GM21515 (cell line): ENCODE data around the gene IMPDH2.
"Not testable (repeated sequence)": the region's sequence is repeated elsewhere in the genome, so short reads cannot be mapped to it uniquely, and the experiment has no call there.

Experiments
- ATAC-seq: cut with Tn5 transposase; IDR thresholded peaks from one replicate; pipeline ENCODE4 v1.9.1; 2021; ENCODE audit not compliant: unreplicated experiment

Gene IMPDH2

DNA sequence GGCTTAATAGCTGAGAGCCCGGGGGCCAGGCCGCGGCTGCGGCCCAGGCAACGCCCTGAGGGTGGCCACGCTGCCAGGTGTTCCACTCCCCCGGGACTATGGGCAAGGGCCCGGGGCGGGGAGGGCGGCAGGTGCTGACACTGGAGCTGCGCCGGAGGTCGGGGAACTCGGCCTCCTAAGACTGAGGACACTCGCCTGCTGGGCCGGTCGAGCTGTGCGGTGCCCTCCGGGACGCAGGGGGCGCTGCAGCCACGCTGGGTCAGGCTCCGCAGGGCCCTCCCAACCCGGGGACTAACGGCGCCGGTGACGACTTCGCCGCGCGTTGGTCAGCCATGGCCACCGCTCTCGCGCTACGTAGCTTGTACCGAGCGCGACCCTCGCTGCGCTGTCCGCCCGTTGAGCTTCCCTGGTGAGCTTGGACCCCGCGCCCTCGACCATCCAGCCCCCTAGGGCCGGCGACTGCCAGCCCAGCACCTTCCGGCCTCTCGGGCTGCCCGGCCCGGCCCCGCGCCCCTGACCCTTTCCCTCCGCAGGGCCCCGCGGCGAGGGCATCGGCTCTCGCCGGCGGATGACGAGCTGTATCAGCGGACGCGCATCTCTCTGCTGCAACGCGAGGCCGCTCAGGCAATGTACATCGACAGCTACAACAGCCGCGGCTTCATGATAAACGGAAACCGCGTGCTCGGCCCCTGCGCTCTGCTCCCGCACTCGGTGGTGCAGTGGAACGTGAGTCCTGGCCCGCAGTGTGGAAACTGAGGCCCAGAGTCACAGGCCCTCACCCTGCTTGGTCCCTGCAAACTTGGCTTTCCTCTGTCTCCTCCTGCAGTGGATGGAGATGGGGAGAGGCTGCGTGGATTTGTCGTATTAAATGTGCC is 7.1 kb downstream of the IMPDH2 start, which contains the start of gene NDUFAF3:
TSS of gene NDUFAF3 (plus strand) at position 309 of the 875 bp plus-strand sequence. CDS start at position 333, 24 bp downstream.
- ATAC-seq = peak; percentile 49

DNA sequence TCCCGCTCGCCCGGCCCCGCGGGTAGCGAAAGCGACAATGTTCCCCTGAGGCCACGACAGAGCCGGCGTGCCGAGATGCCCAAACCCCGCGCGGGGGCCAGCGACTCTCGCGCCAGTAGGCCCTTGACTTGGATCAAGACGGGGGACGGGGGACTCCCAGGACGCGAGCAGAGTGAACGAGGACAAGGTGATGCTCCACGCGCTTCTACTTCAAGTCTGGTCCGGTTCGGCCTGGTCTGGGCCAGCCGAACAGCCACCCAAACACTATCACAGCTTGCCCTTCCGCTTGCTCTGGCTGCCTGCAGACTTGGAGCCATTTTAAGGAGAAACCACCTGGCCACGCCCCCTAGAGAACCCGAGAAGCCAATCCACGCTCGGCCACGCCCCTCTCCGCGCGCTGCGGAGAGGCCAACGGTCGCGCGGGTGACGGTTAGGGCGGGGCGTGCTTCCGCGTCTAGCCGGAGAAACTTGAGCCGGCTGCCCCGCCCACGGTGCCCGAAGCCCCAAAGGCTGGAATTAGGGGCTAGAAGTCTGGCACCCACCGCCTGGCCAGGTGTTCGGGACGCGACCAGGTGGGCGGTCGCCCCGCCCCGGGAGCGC is 7.9 kb downstream of the IMPDH2 start:
- ATAC-seq = peak; percentile 51

DNA sequence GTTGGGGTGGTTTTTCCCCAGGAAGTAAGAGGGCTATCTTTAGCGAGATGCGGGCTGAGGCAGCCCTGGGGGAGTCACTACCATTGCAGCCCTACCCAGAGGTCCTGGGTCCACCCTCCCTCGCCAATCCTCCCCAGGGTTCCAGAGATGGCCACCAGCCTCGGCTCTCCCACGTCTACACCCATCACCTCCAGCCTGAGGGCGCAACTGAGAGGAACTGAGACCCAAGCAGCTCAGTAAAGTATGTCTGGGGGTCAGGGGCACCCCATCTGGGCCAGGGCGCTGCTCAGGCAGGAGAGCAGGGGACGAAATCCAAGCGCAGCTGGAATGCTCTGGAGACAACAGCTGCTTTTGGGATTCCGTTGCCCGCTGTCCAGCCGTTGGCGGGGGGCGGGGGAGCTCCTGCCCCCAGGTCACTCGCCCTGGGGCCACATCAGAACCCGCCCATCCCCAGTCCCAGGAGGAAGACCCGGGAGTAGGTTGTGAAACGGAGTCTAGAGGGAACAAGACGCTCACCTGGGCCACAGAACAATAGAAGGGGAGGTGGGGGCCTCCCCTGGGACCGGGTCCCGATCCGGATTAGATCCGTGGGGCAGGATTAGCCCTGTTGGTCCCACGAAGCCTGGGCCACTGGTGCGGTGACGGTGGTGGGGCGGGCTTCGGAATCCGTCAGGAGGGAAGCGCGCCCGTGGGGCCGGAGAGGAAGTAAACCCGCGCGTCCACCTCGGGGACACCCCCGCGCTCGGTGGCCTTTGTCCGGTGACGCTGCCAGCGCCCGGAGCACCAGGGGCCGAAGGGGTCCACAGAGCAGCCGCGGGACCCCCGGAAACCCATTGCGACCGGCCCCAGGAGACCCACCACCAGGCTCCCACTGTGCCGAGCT is 8.6 kb downstream of the IMPDH2 start:
- ATAC-seq = peak; percentile 7

DNA sequence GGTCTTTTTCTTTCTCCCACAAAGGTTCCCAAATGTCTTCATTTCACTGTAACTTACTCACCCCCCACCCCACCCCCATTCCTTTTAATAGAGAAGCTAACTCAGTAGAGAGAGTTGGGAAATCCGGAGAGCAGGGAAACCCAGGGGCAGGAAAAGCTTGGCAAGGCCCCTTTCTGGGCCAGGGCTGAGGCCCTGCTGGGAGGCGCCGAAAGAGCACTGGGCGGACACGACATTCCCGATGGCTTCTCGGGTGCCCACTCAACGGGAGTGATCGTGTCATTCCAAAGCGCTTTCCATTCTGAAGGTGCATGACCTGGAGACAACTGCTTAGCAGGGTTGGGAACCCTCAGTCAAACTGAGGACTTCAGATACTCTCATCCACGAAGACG is 9.3 kb downstream of the IMPDH2 start:
- ATAC-seq = no peak

DNA sequence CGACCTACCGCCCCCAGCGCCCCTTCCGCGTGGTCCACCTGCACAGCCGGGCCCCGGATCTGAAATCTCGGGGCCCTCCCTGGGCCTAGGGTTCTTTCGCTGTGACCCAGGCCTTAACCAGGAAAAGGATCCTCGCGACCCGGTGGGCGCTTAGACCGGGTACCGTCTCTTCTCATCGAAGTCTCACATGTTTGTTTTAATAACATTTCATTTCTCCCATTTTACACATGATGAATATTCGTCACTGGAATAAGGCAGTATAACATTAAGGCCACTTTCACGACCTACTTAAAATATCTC is 10.5 kb downstream of the IMPDH2 start:
- no peak for ATAC-seq

DNA sequence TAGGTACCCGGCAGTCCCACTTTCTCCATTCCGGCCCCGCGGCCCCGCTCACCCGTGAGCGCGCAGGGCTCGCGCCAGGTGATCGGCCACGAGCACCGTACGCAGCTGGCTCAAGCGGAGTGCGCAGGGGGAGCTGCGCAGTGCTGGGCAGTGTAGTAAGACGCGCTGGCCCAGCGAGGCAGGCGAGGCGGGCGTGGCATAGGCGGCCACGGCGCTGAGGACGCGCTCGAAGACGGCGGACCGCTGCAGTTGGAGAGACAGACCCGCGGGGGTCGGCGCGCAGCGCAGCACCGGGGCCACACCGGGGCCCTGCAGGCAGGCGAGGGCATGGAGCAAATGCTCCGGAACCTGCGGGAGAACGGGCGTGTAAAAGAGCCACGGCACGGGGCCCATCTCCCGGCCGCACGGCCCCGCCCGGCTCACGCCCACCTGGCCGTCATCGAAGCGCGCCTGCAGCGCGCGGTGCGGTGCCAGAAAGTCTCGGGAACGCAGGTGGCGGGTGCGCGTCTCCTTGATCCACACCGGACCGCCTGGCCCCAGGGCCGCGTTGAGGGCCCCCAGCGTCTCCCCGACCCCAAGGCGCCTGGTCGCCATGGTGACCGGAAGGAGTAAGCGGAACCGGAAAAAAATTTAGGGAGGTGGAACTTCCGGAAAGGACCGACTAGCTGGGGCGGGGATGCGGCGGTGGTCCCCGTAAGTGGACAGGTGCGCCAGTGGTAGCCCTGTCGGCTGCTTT is 11.1 kb downstream of the IMPDH2 start, which contains the start of gene DALRD3:
TSS of gene DALRD3 (minus strand) at position 610 of the 736 bp plus-strand sequence. CDS start at position 594, 16 bp downstream.
- ATAC-seq = no peak

DNA sequence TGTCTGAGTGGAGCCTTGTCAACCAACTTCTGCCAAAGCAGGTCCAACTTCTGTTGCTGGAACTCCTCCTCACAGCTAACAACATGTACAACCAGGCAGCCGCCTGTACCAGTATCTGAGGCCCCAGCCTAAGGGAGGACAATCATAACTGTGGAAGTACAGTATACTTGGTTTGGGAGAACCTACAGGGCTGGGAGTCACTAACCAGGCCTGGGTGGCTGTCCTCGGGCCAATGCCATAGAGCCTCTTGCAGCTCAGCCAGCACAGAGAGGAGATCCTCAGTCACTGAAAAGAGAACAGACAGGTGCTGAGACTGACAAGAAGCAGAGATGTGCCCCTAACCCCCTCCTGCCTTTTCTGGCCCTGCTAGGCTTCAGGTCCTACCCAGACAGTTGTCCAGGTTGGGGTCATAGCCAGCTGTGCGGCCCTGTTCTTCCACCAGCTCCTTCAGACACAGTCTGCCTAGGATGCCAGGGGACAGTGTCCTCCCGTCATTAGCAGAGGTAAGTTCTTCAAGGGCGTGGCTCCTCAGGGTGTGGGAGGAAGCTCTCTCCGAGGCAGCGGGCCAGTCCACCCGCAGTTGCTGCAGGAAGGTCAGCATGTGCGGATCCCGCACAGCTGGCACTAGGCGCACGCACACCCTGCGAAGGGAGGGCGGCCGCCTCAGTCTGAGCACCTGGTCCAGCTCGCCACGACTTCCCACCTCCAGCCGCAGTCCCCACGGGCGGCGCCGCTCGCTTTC is 11.8 kb downstream of the IMPDH2 start:
- no peak for ATAC-seq

DNA sequence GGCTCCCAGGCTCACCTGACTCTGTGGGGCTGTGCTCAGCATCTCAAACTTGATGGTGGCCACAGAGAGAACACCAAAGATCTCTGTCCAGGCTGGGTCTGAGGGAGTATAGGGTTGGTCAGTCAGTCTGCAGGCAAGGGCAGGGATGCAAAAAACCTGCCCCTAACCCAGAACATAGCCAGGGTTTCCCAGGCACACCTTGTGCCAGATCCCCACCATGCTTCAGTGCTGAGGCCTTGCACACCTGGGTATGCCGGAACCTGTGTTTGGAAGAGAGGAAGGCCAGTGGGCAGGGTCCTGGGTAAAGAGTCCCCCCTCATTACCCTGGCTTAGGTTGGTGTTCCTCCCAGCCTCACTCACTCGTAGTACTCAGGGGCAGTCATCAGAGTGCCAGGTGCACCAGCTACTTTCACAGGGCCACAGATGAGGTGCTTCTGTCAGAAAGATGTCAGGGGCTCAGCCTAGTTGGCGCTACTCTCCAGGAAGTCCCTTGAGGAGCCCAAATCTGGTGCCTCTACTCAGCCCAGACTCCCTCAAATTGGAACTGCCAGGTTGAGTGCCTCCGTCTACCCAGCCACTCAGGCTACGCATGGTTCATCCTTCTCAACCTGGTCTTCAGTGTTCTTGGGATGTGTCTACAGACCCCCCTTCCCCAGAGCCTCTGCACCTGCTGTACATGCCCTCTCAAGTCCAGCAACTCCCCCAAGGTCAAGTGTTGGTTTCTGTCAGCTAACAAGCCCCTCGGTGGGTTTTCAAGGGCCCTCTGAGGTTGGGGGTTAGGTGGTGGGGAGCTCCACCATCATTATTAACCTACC is 12.6 kb downstream of the IMPDH2 start:
- no peak for ATAC-seq

DNA sequence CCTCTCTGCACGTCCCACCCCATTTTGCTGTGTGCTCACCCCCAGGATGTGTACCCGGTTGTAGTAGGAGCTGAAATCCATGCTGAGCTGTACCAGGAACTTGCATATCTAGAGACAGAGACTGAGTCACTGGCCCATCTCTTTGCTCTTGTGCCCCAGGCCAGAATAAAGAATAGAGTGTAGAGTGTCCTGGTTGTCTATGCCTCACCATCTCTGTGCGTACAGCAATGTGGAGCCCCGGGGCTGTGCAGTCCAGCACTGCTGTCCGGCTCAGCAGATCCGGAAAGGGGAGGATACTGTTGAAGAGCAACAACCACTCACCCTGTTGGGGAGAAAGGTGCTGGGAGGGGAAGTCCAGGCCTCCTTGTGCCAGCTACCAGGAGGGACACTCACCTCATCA is 13.4 kb downstream of the IMPDH2 start:
- no peak for ATAC-seq

DNA sequence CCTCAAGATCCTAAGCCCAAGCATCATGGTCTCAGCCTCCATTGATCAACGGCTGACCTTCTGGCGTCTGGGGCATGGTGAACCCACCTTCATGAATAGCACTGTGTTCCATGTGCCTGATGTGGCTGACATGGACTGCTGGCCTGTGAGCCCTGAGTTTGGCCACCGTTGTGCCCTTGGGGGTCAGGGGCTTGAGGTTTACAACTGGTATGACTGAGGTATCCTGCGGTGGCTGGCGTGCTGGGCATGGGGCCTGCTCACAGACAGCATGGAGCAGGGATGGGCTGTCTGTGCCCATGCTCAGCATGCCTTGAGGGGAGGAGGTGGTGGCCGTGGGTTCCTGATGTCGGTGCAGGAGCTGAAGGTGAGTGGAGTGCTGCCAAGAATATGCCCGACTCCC is 14.1 kb downstream of the IMPDH2 start:
- ATAC-seq = no peak

DNA sequence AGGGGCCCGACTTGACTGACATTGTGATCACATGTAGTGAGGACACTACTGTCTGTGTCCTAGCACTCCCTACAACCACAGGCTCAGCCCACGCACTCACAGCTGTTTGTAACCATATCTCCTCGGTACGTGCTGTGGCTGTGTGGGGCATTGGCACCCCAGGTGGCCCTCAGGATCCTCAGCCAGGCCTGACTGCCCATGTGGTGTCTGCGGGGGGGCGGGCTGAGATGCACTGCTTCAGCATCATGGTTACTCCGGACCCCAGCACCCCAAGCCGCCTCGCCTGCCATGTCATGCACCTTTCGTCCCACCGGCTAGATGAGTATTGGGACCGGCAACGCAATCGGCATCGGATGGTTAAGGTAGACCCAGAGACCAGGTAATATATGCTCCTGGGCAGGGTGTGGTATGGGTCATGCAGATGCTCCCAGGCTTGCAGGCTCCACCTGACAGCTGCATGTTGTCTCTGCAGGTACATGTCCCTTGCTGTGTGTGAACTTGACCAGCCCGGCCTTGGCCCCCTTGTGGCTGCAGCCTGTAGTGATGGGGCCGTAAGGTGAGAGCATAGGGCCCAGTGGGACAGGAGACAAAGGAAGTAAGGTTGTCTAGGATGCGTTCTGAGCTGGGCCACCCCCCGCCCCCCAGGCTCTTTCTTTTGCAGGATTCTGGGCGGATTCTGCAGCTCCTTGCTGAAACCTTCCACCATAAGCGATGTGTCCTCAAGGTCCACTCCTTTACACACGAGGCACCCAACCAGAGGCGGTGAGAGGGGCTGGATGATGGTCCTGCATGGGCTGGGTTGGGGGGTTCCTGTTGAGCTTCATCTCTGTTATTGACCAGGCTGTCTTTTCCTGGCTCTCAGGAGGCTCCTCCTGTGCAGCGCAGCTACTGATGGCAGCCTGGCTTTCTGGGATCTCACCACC is 15.2 kb downstream of the IMPDH2 start:
- ATAC-seq = no peak

DNA sequence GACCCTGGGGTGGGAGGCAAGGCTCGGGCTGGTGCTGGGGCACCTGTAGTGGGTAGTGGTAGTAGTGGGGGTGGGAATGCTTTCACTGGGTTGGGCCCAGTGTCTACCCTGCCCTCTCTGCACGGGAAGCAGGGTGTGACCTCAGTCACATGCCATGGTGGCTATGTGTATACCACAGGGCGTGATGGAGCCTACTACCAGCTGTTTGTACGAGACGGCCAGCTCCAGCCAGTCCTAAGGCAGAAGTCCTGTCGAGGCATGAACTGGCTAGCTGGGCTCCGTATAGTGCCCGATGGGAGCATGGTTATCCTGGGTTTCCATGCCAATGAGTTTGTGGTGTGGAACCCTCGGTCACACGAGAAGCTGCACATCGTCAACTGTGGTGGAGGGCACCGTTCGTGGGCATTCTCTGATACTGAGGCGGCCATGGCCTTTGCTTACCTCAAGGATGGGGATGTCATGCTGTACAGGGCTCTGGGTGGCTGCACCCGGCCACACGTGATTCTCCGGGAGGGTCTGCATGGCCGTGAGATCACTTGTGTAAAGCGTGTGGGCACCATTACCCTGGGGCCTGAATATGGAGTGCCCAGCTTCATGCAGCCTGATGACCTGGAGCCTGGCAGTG is 16.0 kb downstream of the IMPDH2 start:
- no peak for ATAC-seq

DNA sequence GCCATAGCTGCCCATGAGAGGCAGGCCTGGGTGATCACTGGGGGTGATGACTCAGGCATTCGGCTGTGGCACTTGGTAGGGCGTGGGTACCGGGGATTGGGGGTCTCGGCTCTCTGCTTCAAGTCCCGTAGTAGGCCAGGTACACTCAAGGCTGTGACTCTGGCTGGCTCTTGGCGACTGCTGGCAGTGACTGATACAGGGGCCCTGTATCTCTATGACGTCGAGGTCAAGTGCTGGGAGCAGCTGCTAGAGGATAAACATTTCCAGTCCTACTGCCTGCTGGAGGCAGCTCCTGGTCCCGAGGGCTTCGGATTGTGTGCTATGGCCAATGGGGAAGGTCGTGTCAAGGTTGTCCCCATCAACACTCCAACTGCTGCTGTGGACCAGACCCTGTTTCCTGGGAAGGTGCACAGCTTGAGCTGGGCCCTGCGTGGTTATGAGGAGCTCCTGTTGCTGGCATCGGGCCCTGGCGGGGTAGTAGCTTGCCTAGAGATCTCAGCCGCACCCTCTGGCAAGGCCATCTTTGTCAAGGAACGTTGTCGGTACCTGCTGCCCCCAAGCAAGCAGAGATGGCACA is 16.7 kb downstream of the IMPDH2 start:
- ATAC-seq = no peak

DNA sequence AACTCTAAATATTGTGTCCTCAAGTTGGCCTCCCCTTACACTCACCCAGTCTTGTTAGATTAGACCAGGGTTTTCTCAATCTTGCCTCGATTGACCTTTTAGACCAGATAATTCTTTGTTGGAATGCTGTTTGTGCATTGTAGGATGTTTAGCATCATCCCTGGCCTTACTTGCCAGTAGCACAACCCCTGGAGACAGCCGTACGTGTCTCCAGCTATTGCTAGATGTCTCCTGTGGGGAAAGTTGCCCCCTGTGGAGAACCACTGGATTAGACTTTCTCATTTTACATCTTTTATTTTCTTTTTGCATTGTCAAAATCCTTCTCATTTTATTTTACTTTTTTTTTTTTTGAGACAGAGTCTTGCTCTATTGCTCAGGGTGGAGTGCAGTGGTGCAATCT is 19.8 kb downstream of the IMPDH2 start:
- no peak for ATAC-seq

DNA sequence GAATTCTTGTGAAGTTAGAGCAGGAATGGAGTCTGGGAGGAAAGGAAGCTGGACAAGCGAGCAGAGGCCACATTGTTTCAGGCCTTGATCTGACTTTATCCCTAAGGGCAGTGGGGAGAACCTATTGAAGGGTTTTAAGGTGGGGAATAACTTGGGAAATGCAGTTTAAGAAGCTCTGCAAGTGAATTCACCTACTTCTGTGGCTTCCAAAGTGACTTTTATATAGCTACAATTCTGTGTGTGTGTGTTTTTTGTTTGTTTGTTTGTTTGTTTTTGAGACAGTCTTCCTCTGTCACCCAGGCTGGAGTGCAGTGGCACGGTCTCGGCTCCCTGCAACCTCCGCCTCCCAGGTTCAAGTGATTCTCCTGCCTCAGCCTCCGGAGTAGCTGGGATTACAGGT is 20.6 kb downstream of the IMPDH2 start:
- ATAC-seq = not testable (repeated sequence)

DNA sequence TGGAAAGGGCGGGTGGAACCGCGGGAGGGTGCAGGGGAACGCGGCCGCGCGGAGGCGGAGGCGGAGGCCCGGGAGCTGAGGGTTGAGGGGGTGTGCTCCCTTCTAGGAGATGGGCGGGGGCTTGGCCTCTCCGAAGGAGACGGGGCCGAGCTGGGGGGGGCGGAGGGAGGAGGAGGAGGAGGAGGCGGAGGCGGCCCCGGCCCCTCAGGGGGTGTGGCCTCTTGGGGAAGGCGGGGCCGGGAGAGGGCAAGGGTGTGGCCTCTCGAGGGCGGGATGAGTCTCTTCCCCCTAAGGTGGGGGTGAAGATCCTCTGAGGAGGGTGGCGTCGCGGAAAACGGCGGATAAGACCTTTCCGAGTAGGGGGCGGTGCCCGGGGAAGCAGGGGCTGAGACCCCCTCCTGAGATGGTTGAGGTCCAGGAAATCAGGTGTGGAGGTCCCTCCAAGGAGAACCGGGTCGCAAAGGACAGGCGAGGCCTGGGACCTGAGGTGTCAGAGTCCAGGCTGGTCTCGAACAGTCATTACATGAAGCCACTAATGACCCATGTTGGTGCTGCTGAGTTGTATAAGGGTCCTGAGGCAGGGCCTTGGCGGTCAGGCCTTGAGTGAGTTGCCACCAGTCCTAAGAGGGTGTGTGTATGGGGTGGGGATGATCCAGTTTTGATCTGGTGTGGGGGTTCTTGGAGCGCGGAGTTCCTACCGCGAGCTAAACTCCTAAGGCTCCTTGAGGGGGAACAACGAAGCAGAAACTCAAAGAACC is 21.2 kb downstream of the IMPDH2 start:
- ATAC-seq = peak; percentile 44
